Erythroblast (primary cell): ENCODE results near the gene IFITM5.

ENCODE experiments used
- GATA1 ChIP-seq: IDR thresholded peaks from 2 replicates; pipeline ENCODE4 v1.6.1; 2011; ENCODE audit warnings: low read depth, mild to moderate bottlenecking, control low read depth, low read length, moderate library complexity
- POLR2A ChIP-seq: IDR thresholded peaks from 2 replicates; pipeline ENCODE4 v1.6.1; 2011; ENCODE audit warnings: mild to moderate bottlenecking, low read length

- TF ChIP-seq POLR2A = no peak
- TF ChIP-seq GATA1 = no peak
These were observed 31.5 kb upstream of the IFITM5 start for GRCh38 chr11:330694-331357.
